NCI-H1092 (cell line): Measurements from ENCODE around the gene ACVR1B.

Experiments
- DNase-seq: peaks from one replicate; lab custom pipeline; 2025; lab: John Stamatoyannopoulos, UW

Gene ACVR1B

GRCh38 chr12:51917041-51917590 lies 34.4 kb upstream of the ACVR1B start:
- DNase-seq = no peak

GRCh38 chr12:51917746-51918453 lies 33.6 kb upstream of the ACVR1B start:
- DNase-seq = no peak

- DNase-seq = no peak
These were observed 31.5 kb upstream of the ACVR1B start for GRCh38 chr12:51920046-51920445.

GRCh38 chr12:51921017-51921725 lies 30.3 kb upstream of the ACVR1B start:
- DNase-seq = no peak

GRCh38 chr12:51922146-51922545 lies 29.4 kb upstream of the ACVR1B start:
- no peak for DNase-seq

- no peak for DNase-seq
These were observed 28.6 kb upstream of the ACVR1B start for GRCh38 chr12:51922762-51923505.

- no peak for DNase-seq
These were observed 27.8 kb upstream of the ACVR1B start for GRCh38 chr12:51923506-51924365.

GRCh38 chr12:51924551-51925319 lies 26.8 kb upstream of the ACVR1B start:
- no peak for DNase-seq

- DNase-seq = no peak
These were observed 26.0 kb upstream of the ACVR1B start for GRCh38 chr12:51925346-51926063.

- DNase-seq = no peak
These were observed 25.4 kb upstream of the ACVR1B start for GRCh38 chr12:51926064-51926632.

- no peak for DNase-seq
These were observed 24.8 kb upstream of the ACVR1B start for GRCh38 chr12:51926718-51927117.

- DNase-seq = no peak
These were observed 19.1 kb upstream of the ACVR1B start for GRCh38 chr12:51932218-51933076.

GRCh38 chr12:51934080-51934479 lies 17.4 kb upstream of the ACVR1B start:
- DNase-seq = no peak

GRCh38 chr12:51937926-51938325 lies 13.6 kb upstream of the ACVR1B start:
- no peak for DNase-seq

- DNase-seq = no peak
These were observed 12.8 kb upstream of the ACVR1B start for GRCh38 chr12:51938726-51939125.

- DNase-seq = no peak
These were observed 10.4 kb upstream of the ACVR1B start for GRCh38 chr12:51941011-51941581.

GRCh38 chr12:51941604-51942003 lies 9.9 kb upstream of the ACVR1B start:
- DNase-seq = no peak

- no peak for DNase-seq
These were observed 9.4 kb upstream of the ACVR1B start for GRCh38 chr12:51942056-51942455.
